GM12892 (cell line): ENCODE data around the gene FNDC5.

Source experiments
- DNase-seq: peaks from one replicate; pipeline ENCODE4 v3.0.0; 2011; ENCODE audit not compliant: insufficient read length
- FAIRE-seq: peaks from 2 replicates; lab custom pipeline; 2011; peaks lifted over from hg19 to GRCh38; lab: Jason Lieb, UNC
- POLR2A ChIP-seq: IDR thresholded peaks from 2 replicates; pipeline ENCODE4 v1.6.1; 2011; ENCODE audit warnings: low read depth, low read length, control low read depth
- POLR2AphosphoS5 ChIP-seq: IDR thresholded peaks from 2 replicates; pipeline ENCODE4 v1.6.1; 2011; ENCODE audit warnings: low read depth, low read length, control low read depth
- TAF1 ChIP-seq: IDR thresholded peaks from 2 replicates; pipeline ENCODE4 v1.6.1; 2011; ENCODE audit warnings: low read depth, mild to moderate bottlenecking, control low read depth, low read length, borderline replicate concordance

FNDC5 gene

GRCh38 chr1:32881291-32881690, 10.6 kb upstream of the FNDC5 start:
- no peak for TF ChIP-seq POLR2AphosphoS5
- no peak for TF ChIP-seq TAF1
- TF ChIP-seq POLR2A = no peak

GRCh38 chr1:32878637-32879041, 7.9 kb upstream of the FNDC5 start:
- no peak for FAIRE-seq
- TF ChIP-seq TAF1 = no peak
- no peak for TF ChIP-seq POLR2AphosphoS5
- no peak for TF ChIP-seq POLR2A
- DNase-seq = no peak

More at GRCh38 chr1:32881291-32881690, 10.6 kb upstream of the FNDC5 start:
- FAIRE-seq = no peak
- no peak for DNase-seq

- TF ChIP-seq POLR2A (no peak), TAF1 (no peak), POLR2AphosphoS5 (no peak)
- DNase-seq = no peak
- no peak for FAIRE-seq
Measured at GRCh38 chr1:32878183-32878582, 7.5 kb upstream of the FNDC5 start.

- no peak for DNase-seq
- FAIRE-seq = no peak
- no peak for TF ChIP-seq POLR2AphosphoS5
- TF ChIP-seq TAF1 = no peak
- no peak for TF ChIP-seq POLR2A
Measured at GRCh38 chr1:32877211-32878110, 6.7 kb upstream of the FNDC5 start.

GRCh38 chr1:32876341-32877210, 5.9 kb upstream of the FNDC5 start:
- DNase-seq (peak; percentile 83), FAIRE-seq (peak; percentile 57)
- TF ChIP-seq POLR2AphosphoS5 (no peak), TAF1 (no peak), POLR2A (no peak)

- TF ChIP-seq POLR2A (no peak), POLR2AphosphoS5 (no peak), TAF1 (no peak)
- no peak for FAIRE-seq
- DNase-seq = no peak
Measured at GRCh38 chr1:32874860-32875752, 4.4 kb upstream of the FNDC5 start.

- TF ChIP-seq TAF1 (no peak), POLR2AphosphoS5 (no peak), POLR2A (no peak)
- DNase-seq (no peak), FAIRE-seq (no peak)
Measured at GRCh38 chr1:32873484-32873883, 2.8 kb upstream of the FNDC5 start.

GRCh38 chr1:32872192-32872460, 1.4 kb upstream of the FNDC5 start:
- no peak for DNase-seq
- no peak for FAIRE-seq
- TF ChIP-seq POLR2A (no peak), POLR2AphosphoS5 (no peak), TAF1 (no peak)

- TF ChIP-seq POLR2A (no peak), POLR2AphosphoS5 (no peak), TAF1 (no peak)
- no peak for DNase-seq
- FAIRE-seq = no peak
Measured at GRCh38 chr1:32871364-32872191, 866 bp upstream of the FNDC5 start.

GRCh38 chr1:32869923-32870614, 643 bp downstream of the FNDC5 start:
- TF ChIP-seq POLR2A (no peak), TAF1 (no peak), POLR2AphosphoS5 (no peak)
- FAIRE-seq (no peak), DNase-seq (no peak)

- no peak for FAIRE-seq
- DNase-seq = no peak
- TF ChIP-seq POLR2AphosphoS5 = no peak
Measured at GRCh38 chr1:32868806-32869455, 1.8 kb downstream of the FNDC5 start.
